Osteocyte (in vitro differentiated cells): Measurements from ENCODE around the gene CD300E. TPM values are rescaled to one million over a fixed set of nuclear protein-coding genes. Genes with fewer than 3 reads are reported as not detected.

ENCODE experiments used
- DNase-seq: peaks from one replicate; pipeline ENCODE4 v3.0.0; 2021; ENCODE audit warnings: mixed read lengths; ENCODE audit not compliant: unreplicated experiment; ENCODE audit errors: extremely low spot score
- H3K27ac Mint-ChIP-seq: one replicate; pipeline ENCODE4 v1.8.0; 2021; ENCODE audit warnings: mild to moderate bottlenecking, mixed read lengths; ENCODE audit not compliant: unreplicated experiment
- H3K27me3 Mint-ChIP-seq: one replicate; pipeline ENCODE4 v1.8.0; 2021; ENCODE audit warnings: mixed read lengths; ENCODE audit not compliant: unreplicated experiment
- H3K36me3 Mint-ChIP-seq: one replicate; pipeline ENCODE4 v1.8.0; 2021; ENCODE audit warnings: mixed read lengths; ENCODE audit not compliant: unreplicated experiment
- H3K4me1 Mint-ChIP-seq: one replicate; pipeline ENCODE4 v1.8.0; 2021; ENCODE audit warnings: mixed read lengths; ENCODE audit not compliant: unreplicated experiment
- H3K4me3 Mint-ChIP-seq: one replicate; pipeline ENCODE4 v1.8.0; 2021; ENCODE audit warnings: mild to moderate bottlenecking, moderate library complexity, mixed read lengths; ENCODE audit not compliant: unreplicated experiment
- H3K9me3 Mint-ChIP-seq: one replicate; pipeline ENCODE4 v1.8.0; 2021; ENCODE audit warnings: mixed read lengths; ENCODE audit not compliant: unreplicated experiment
- total RNA-seq: library from RNA; stranded (reverse); gene quantifications from 2 replicates; pipeline ENCODE4 v1.2.1, GENCODE V29; 2021
- TF ChIP-seq, protein P1 (sequence below): fragments of 200-600 bp; sonication (generic); IDR thresholded peaks from 2 replicates; pipeline ENCODE4 v1.5.0; 2021; ENCODE audit warnings: antibody characterized with exemption, mild to moderate bottlenecking, moderate library complexity

The CD300E gene
- total RNA-seq, 1 donor from 2014 or later: not detected

DNA sequence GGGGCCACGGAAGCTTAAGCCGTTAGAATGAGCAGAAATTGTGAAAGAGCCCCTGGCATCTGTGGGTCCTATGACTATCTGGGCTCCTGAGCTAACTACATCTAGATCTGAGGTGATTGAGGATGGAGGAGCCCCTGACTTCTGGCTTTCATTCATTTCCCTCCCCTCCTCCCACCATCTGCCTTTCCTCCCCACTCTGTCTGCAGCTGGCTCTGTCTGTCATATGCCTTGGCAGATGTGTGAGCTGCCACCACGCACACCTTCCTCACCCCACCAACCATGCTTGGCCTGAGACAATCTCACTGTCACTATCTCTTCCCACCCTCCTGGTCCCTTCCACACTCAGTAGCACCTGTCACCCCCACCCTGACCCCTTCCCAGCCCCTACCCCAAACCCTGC lies 5.1 kb downstream of the CD300E start:
- Mint-ChIP-seq H3K4me1 (no peaks in the 10 kb centered on the region), H3K27ac (no peak overlapping the region), H3K36me3 (no peaks in the 10 kb centered on the region), H3K4me3 (no peak overlapping the region), H3K27me3 (no peaks in the 10 kb centered on the region), H3K9me3 (no peaks in the 10 kb centered on the region)
- TF ChIP-seq, protein P1, sequence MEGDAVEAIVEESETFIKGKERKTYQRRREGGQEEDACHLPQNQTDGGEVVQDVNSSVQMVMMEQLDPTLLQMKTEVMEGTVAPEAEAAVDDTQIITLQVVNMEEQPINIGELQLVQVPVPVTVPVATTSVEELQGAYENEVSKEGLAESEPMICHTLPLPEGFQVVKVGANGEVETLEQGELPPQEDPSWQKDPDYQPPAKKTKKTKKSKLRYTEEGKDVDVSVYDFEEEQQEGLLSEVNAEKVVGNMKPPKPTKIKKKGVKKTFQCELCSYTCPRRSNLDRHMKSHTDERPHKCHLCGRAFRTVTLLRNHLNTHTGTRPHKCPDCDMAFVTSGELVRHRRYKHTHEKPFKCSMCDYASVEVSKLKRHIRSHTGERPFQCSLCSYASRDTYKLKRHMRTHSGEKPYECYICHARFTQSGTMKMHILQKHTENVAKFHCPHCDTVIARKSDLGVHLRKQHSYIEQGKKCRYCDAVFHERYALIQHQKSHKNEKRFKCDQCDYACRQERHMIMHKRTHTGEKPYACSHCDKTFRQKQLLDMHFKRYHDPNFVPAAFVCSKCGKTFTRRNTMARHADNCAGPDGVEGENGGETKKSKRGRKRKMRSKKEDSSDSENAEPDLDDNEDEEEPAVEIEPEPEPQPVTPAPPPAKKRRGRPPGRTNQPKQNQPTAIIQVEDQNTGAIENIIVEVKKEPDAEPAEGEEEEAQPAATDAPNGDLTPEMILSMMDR: no peak
- DNase-seq: no peak

- Mint-ChIP-seq H3K36me3 (no peaks in the 10 kb centered on the region), H3K27ac (no peak overlapping the region), H3K4me3 (no peak overlapping the region), H3K27me3 (no peaks in the 10 kb centered on the region), H3K4me1 (no peaks in the 10 kb centered on the region), H3K9me3 (no peaks in the 10 kb centered on the region)
- DNase-seq: no peak
- TF ChIP-seq, protein P1: no peak
Observed at GRCh38 chr17:74616696-74617095, 6.8 kb downstream of the CD300E start.

DNA sequence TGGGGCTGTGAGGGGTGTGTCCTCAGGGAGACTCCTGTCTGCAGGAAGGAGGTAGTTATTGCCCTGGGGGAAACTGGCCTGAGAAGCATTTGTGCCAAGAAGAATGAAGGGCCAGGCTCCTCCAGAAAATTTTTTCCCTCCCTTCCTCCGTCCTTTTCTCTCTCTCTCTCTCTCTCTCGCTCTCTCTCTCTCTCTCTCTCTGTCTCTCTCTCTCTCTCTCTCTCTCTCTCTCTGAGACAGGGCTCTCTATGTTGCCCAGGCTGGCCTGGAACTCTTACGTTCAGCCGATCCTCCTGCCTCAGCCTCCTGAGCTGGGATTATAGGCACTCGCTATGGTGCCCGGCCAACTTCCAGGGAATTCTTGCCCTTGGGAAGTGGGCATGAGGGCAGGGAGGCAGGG lies 11.5 kb downstream of the CD300E start:
- Mint-ChIP-seq H3K4me1 (no peaks in the 10 kb centered on the region), H3K27ac (no peak overlapping the region), H3K27me3 (peaks cover 3% of the 10 kb centered on the region), H3K4me3 (no peak overlapping the region), H3K36me3 (no peaks in the 10 kb centered on the region), H3K9me3 (no peaks in the 10 kb centered on the region)
- no peak for DNase-seq
- TF ChIP-seq, protein P1: no peak

- H3K9me3 Mint-ChIP-seq: no peaks in the 10 kb centered on the region
- H3K36me3 Mint-ChIP-seq: no peaks in the 10 kb centered on the region
- peaks cover 6% of the 10 kb centered on the region for H3K4me1 Mint-ChIP-seq
- TF ChIP-seq, protein P1: no peak
- H3K27me3 Mint-ChIP-seq: peaks cover 3% of the 10 kb centered on the region
- no peak overlapping the region for H3K4me3 Mint-ChIP-seq
- no peak for DNase-seq
- H3K27ac Mint-ChIP-seq: no peak overlapping the region
Observed at GRCh38 chr17:74610108-74610507, 13.4 kb downstream of the CD300E start.

- Mint-ChIP-seq H3K27me3 (peaks cover 3% of the 10 kb centered on the region), H3K9me3 (no peaks in the 10 kb centered on the region), H3K27ac (no peak overlapping the region), H3K4me1 (peaks cover 9% of the 10 kb centered on the region), H3K36me3 (no peaks in the 10 kb centered on the region), H3K4me3 (no peak overlapping the region)
- TF ChIP-seq, protein P1: no peak
- DNase-seq: no peak
Observed at GRCh38 chr17:74608511-74608910, 15.0 kb downstream of the CD300E start.
